IMR-90 (cell line): ENCODE data around the gene OR2W3. TPM values are rescaled to one million over a fixed set of nuclear protein-coding genes. Genes with fewer than 3 reads are reported as not detected.

Source experiments
- ATAC-seq: fragments of 200-7000 bp; cut with Tn5 transposase; 2 replicates; pipeline ENCODE4 v1.9.1; 2020; ENCODE audit warnings: low read depth, mild to moderate bottlenecking, moderate library complexity
- BruUV-seq: library from RNA; stranded (reverse); fragments of 400-500 nt; replicated peaks from 2 replicates; lab custom pipeline; 2021; lab: Mats Ljungman, UMichigan
- CTCF ChIA-PET: fragments of 300-600 bp; formaldehyde crosslinking; extraction: SDS; loops from one replicate; lab custom pipeline; 2021; ENCODE audit warnings: antibody characterized with exemption; lab: Yijun Ruan, JAX
- POLR2A ChIA-PET: fragments of 300-600 bp; sonication (Branson Sonifier 250); formaldehyde crosslinking; loops from one replicate; lab custom pipeline; 2022; ENCODE audit warnings: antibody characterized with exemption; ENCODE audit not compliant: unreplicated experiment; lab: Charles Lee
- DNase-seq: peaks from one replicate; pipeline ENCODE4 v3.0.0; 2013
- H2AFZ ChIP-seq: replicated peaks from 2 replicates; pipeline ENCODE3; 2013; ENCODE audit warnings: low read length, mild to moderate bottlenecking; ENCODE audit not compliant: poor library complexity
- H2AK5ac ChIP-seq: 2 replicates; pipeline ENCODE4 v1.6.1; 2013; ENCODE audit warnings: low read depth, low read length, inconsistent platforms
- H2AK9ac ChIP-seq: replicated peaks from 2 replicates; pipeline ENCODE3; 2013; ENCODE audit warnings: mild to moderate bottlenecking, low read depth, low read length, moderate library complexity; ENCODE audit not compliant: poor library complexity
- H2BK120ac ChIP-seq: 2 replicates; pipeline ENCODE4 v1.6.1; 2013; ENCODE audit warnings: low read depth, low read length, inconsistent platforms
- H2BK15ac ChIP-seq: 3 replicates; pipeline ENCODE4 v1.6.1; 2013; ENCODE audit warnings: low read depth, low read length, inconsistent platforms
- H2BK20ac ChIP-seq: 2 replicates; pipeline ENCODE4 v1.6.1; 2013; ENCODE audit warnings: low read depth, mild to moderate bottlenecking, inconsistent platforms, low read length, moderate library complexity
- H2BK5ac ChIP-seq: 2 replicates; pipeline ENCODE4 v1.6.1; 2013; ENCODE audit warnings: mild to moderate bottlenecking, low read depth, low read length, inconsistent platforms; ENCODE audit not compliant: poor library complexity, severe bottlenecking
- H3K14ac ChIP-seq: replicated peaks from 2 replicates; pipeline ENCODE4 v1.6.1; 2013; ENCODE audit warnings: low read depth, low read length, inconsistent platforms
- H3K18ac ChIP-seq: 2 replicates; pipeline ENCODE4 v1.6.1; 2013; ENCODE audit warnings: low read depth, low read length, control low read depth
- H3K23ac ChIP-seq: 2 replicates; pipeline ENCODE4 v1.6.1; 2013; ENCODE audit warnings: low read depth, low read length, inconsistent platforms
- H3K27ac ChIP-seq: 2 replicates; pipeline ENCODE4 v1.5.1; 2013; ENCODE audit warnings: mild to moderate bottlenecking, control low read depth, low read length; ENCODE audit not compliant: insufficient read depth
- H3K27me3 ChIP-seq: 2 replicates; pipeline ENCODE4 v1.6.1; 2013; ENCODE audit warnings: low read length; ENCODE audit not compliant: control insufficient read depth, insufficient read depth
- H3K36me3 ChIP-seq: 2 replicates; pipeline ENCODE4 v1.6.1; 2013; ENCODE audit warnings: low read length, mixed read lengths; ENCODE audit not compliant: control insufficient read depth, insufficient read depth
- H3K4ac ChIP-seq: 2 replicates; pipeline ENCODE4 v1.6.1; 2013; ENCODE audit warnings: low read depth, low read length, inconsistent platforms
- H3K4me1 ChIP-seq: 2 replicates; pipeline ENCODE4 v1.6.1; 2013; ENCODE audit warnings: low read length, mixed read lengths; ENCODE audit not compliant: control insufficient read depth, insufficient read depth
- H3K4me2 ChIP-seq: 2 replicates; pipeline ENCODE4 v1.6.1; 2013; ENCODE audit warnings: low read depth, mild to moderate bottlenecking, control low read depth, low read length, moderate library complexity
- H3K4me3 ChIP-seq: 2 replicates; pipeline ENCODE4 v1.5.1; 2013; ENCODE audit warnings: low read depth, mild to moderate bottlenecking, control low read depth, low read length, moderate library complexity; ENCODE audit not compliant: insufficient read depth
- H3K56ac ChIP-seq: 2 replicates; pipeline ENCODE4 v1.6.1; 2013; ENCODE audit warnings: low read length, inconsistent platforms; ENCODE audit not compliant: insufficient read depth; ENCODE audit errors: extremely low read depth
- H3K79me1 ChIP-seq, 2 experiments: 2 replicates each; pipeline ENCODE4 v1.6.1; 2013; ENCODE audit warnings: low read length in 2 of 2, inconsistent platforms in 1 of 2, low read depth in 1 of 2
- H3K9ac ChIP-seq: 2 replicates; pipeline ENCODE4 v1.6.1; 2013; ENCODE audit warnings: low read depth, low read length, control low read depth
- H3K9me1 ChIP-seq: 2 replicates; pipeline ENCODE4 v1.6.1; 2013; ENCODE audit warnings: low read length, inconsistent platforms; ENCODE audit not compliant: insufficient read depth
- H3K9me3 ChIP-seq: 2 replicates; pipeline ENCODE4 v1.6.1; 2013; ENCODE audit warnings: low read length; ENCODE audit not compliant: control insufficient read depth, insufficient read depth
- H4K20me1 ChIP-seq: 2 replicates; pipeline ENCODE4 v1.6.1; 2013; ENCODE audit warnings: low read length, inconsistent platforms; ENCODE audit not compliant: insufficient read depth
- H4K5ac ChIP-seq: 2 replicates; pipeline ENCODE4 v1.6.1; 2013; ENCODE audit warnings: mild to moderate bottlenecking, low read depth, low read length, control low read depth
- H4K8ac ChIP-seq, 2 experiments: 2 replicates each; pipeline ENCODE4 v1.6.1; 2013; ENCODE audit warnings: low read depth in 2 of 2, low read length in 2 of 2, control low read depth in 1 of 2, inconsistent platforms in 1 of 2
- H4K91ac ChIP-seq: 2 replicates; pipeline ENCODE4 v1.6.1; 2013; ENCODE audit warnings: low read depth, low read length, inconsistent platforms; ENCODE audit not compliant: insufficient read depth
- MAFK ChIP-seq: IDR thresholded peaks from 2 replicates; pipeline ENCODE4 v1.6.1; 2012; ENCODE audit warnings: low read depth, low read length, improper control_type of control experiment
- POLR2A ChIP-seq: IDR thresholded peaks from 2 replicates; pipeline ENCODE4 v1.6.1; 2012; ENCODE audit warnings: mild to moderate bottlenecking, low read depth, low read length
- RCOR1 ChIP-seq: IDR thresholded peaks from 2 replicates; pipeline ENCODE4 v1.6.1; 2012; ENCODE audit warnings: mild to moderate bottlenecking, low read length, improper control_type of control experiment; ENCODE audit not compliant: insufficient replicate concordance
- SMC3 ChIP-seq: fragments of 150-350 bp; IDR thresholded peaks from 2 replicates; pipeline ENCODE4 v1.6.1; 2016; ENCODE audit warnings: low read depth, mild to moderate bottlenecking, antibody characterized with exemption, low read length, moderate library complexity
- WGBS, 2 experiments: methylation state at CpG; one replicate each; pipeline versions ENCODE4 v1.1.5 to v1.1.7; 2013; ENCODE audit warnings: missing lambda C conversion rate in 2 of 2; ENCODE audit not compliant: insufficient read length in 1 of 2; ENCODE audit errors: extremely low coverage in 2 of 2; 5-methylcytosine and 5-hydroxymethylcytosine counted together
- dilution Hi-C: fragments of 300-500 bp; cut with HindIII; formaldehyde crosslinking; loops from one replicate; pipeline ENCODE4 v1.14.3; 2018; ENCODE audit warnings: low sequenced_read_pairs; ENCODE audit not compliant: unreplicated experiment
- in situ Hi-C: fragments of 300-500 bp; cut with MboI; formaldehyde crosslinking; loops from 3 replicates; pipeline ENCODE4 v1.14.3; 2019; ENCODE audit warnings: low sequenced_read_pairs, inconsistent platforms, mixed read lengths
- intact Hi-C: fragments of 100-400 bp; cut with micrococcal nuclease; formaldehyde crosslinking; loops from 2 replicates; pipeline ENCODE4 v1.10.0; 2022
- polyA plus RNA-seq, 3 experiments: library from polyadenylated mRNA; depleted of rRNA; stranded (reverse); fragments of >200 nt; gene quantifications; 2 replicates each; pipeline ENCODE4 v1.2.3, GENCODE V29; 2012; ENCODE audit warnings: low replicate concordance in 1 of 3
- total RNA-seq: library from RNA; depleted of rRNA; stranded (reverse); fragments of >200 nt; gene quantifications from 2 replicates; pipeline ENCODE4 v1.2.3, GENCODE V29; 2012

The OR2W3 gene
- total and polyA plus RNA-seq, 2 of the 4 experiments (the other 2 are of a cell fraction): 0.54 to 0.63 TPM

GRCh38 chr1:247854899-247855545 is 40.4 kb upstream of the OR2W3 start:
- no peak overlapping the region for H4K5ac ChIP-seq
- H2AK9ac ChIP-seq: no peak overlapping the region
- no peak overlapping the region for H3K9ac ChIP-seq
- H2BK15ac ChIP-seq: no peak overlapping the region
- H3K4ac ChIP-seq: no peak overlapping the region
- H3K56ac ChIP-seq: no peak overlapping the region
- no peak for ATAC-seq
- no peaks in the 10 kb centered on the region for H4K20me1 ChIP-seq
- in situ Hi-C loops: no loop called here
- no peak overlapping the region for H3K14ac ChIP-seq
- BruUV-seq: no TSS peak
- H4K91ac ChIP-seq: no peak overlapping the region
- H3K4me3 ChIP-seq: no peak overlapping the region
- H2BK20ac ChIP-seq: no peak overlapping the region
- dilution Hi-C loops: no loop called here
- no peak overlapping the region for H3K4me2 ChIP-seq
- no peaks in the 10 kb centered on the region for H3K36me3 ChIP-seq
- intact Hi-C loops: no loop called here
- no peak for DNase-seq
- 69% methylated on average over 8 of the region's 14 CpGs; no CpG with 5 or more reads in 1 of the 2 experiments for WGBS, 2 experiments
- H4K8ac ChIP-seq: no peak overlapping the region
- no peaks in the 10 kb centered on the region for H3K79me1 ChIP-seq
- TF ChIP-seq SMC3 (no peak), MAFK (no peak), POLR2A (no peak), RCOR1 (no peak)
- POLR2A ChIA-PET: no interaction called here
- H2AFZ ChIP-seq: no peak overlapping the region
- no peak overlapping the region for H3K27ac ChIP-seq
- H2AK5ac ChIP-seq: no peak overlapping the region
- no peak overlapping the region for H2BK120ac ChIP-seq
- H3K9me3 ChIP-seq: peaks cover 26% of the 10 kb centered on the region
- H3K27me3 ChIP-seq: no peaks in the 10 kb centered on the region
- H3K9me1 ChIP-seq: no peaks in the 10 kb centered on the region
- CTCF ChIA-PET: no interaction called here
- H3K18ac ChIP-seq: no peak overlapping the region
- H3K4me1 ChIP-seq: no peaks in the 10 kb centered on the region
- H3K23ac ChIP-seq: no peak overlapping the region
- H2BK5ac ChIP-seq: no peak overlapping the region
